MCF 10A (cell line): Measurements from ENCODE around the gene YWHAB. TPM values are rescaled to one million over a fixed set of nuclear protein-coding genes. Genes with fewer than 3 reads are reported as not detected.
"Not testable (repeated sequence)": the region's sequence is repeated elsewhere in the genome, so short reads cannot be mapped to it uniquely, and the experiment has no call there.

Source experiments
- BruUV-seq: library from RNA; stranded (reverse); fragments of 400-500 nt; replicated peaks from 2 replicates; lab custom pipeline; 2021; lab: Mats Ljungman, UMichigan
- CTCF ChIA-PET: fragments of 300-600 bp; sonication (Branson Sonifier 250); formaldehyde crosslinking; extraction: SDS; loops from one replicate; lab custom pipeline; 2021; ENCODE audit warnings: antibody characterized with exemption, inconsistent platforms; lab: Yijun Ruan, JAX
- POLR2A ChIA-PET: fragments of 300-600, 350-650 bp; sonication (Branson Sonifier 250); formaldehyde crosslinking; extraction: SDS; loops from one replicate; lab custom pipeline; 2020; ENCODE audit warnings: antibody characterized with exemption, inconsistent platforms; lab: Yijun Ruan, JAX
- DNase-seq: peaks from one replicate; pipeline ENCODE4 v3.0.0-alpha.2; 2018; ENCODE audit not compliant: unreplicated experiment
- H3K27ac Mint-ChIP-seq: one replicate; pipeline ENCODE4 v1.8.0; 2022; ENCODE audit warnings: mild to moderate bottlenecking, low read depth, mixed read lengths; ENCODE audit not compliant: unreplicated experiment
- H3K27me3 Mint-ChIP-seq: one replicate; pipeline ENCODE4 v1.8.0; 2022; ENCODE audit warnings: mixed read lengths; ENCODE audit not compliant: insufficient read depth, unreplicated experiment
- H3K36me3 Mint-ChIP-seq: one replicate; pipeline ENCODE4 v1.8.0; 2022; ENCODE audit warnings: mild to moderate bottlenecking, moderate library complexity, mixed read lengths; ENCODE audit not compliant: insufficient read depth, unreplicated experiment
- H3K4me1 Mint-ChIP-seq: one replicate; pipeline ENCODE4 v1.8.0; 2022; ENCODE audit warnings: mixed read lengths; ENCODE audit not compliant: insufficient read depth, unreplicated experiment
- H3K4me3 Mint-ChIP-seq: one replicate; pipeline ENCODE4 v1.8.0; 2022; ENCODE audit warnings: mild to moderate bottlenecking, moderate library complexity, mixed read lengths; ENCODE audit not compliant: unreplicated experiment
- H3K9me3 Mint-ChIP-seq: one replicate; pipeline ENCODE4 v1.8.0; 2022; ENCODE audit warnings: mixed read lengths; ENCODE audit not compliant: unreplicated experiment
- CTCF ChIP-seq: fragments of 200-600 bp; IDR thresholded peaks from one replicate; pipeline ENCODE4 v1.8.0; 2022; ENCODE audit warnings: antibody characterized with exemption, mild to moderate bottlenecking; ENCODE audit not compliant: unreplicated experiment
- intact Hi-C: fragments of 100-400 bp; cut with micrococcal nuclease; formaldehyde crosslinking; loops from 2 replicates; pipeline ENCODE4 v1.14.1; 2022
- total RNA-seq: library from RNA; stranded (reverse); gene quantifications from 2 replicates; pipeline ENCODE4 v1.2.3, GENCODE V29; 2022

Gene YWHAB
- total RNA-seq, 1 experiment from 2014 or later, result 235 TPM

DNA sequence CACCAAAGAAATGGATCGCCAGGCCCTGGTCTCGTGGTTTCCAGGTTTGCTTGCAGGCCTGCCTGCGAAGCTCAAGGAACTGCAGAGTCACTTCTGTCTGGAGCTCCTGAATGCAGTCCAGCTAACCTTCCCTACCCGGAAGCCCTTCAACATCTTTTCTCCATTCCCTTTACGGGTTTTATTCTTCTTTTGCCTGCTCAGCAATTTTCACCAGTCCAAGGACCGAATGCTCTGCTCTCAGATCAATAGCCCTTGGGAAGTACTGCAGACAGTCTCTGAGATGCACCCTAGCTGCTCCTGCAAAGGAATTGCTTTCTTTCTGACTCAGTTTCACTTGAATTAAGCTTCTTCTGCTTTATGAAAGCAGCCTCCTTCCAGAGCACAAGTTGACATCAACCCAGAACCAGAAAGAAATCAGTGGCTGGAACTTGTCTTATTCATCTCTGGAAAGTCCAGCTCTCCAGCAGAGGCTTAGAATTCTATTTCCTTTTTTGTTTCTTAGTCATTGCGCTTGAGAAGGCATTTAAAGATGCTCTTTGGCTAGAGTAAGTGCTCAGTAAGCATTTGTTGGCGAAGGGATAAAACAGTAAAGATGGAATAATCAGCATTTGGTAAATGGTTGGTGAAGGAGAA is 18.7 kb upstream of the YWHAB start:
- intact Hi-C loops, result loop anchor here (1.0 to 5.0 kb wide), 3 partner anchors 120 to 182 kb away; no protein-coding TSS in a partner anchor
- CTCF ChIA-PET, result interaction anchor here (0.6 to 5.4 kb wide), 36 partner anchors 9 to 399 kb away, joined by 3 to 102 read pairs (median 3); partner anchors contain the start of genes KCNK15 and YWHAB
- TF ChIP-seq CTCF, result no peak
- no peaks in the 10 kb centered on the region for H3K36me3 Mint-ChIP-seq
- H3K9me3 Mint-ChIP-seq, result no peaks in the 10 kb centered on the region
- no peak overlapping the region for H3K4me3 Mint-ChIP-seq
- peaks cover 11% of the 10 kb centered on the region for H3K4me1 Mint-ChIP-seq
- no peak overlapping the region for H3K27ac Mint-ChIP-seq
- POLR2A ChIA-PET, result interaction anchor here (0.6 to 1.6 kb wide), 3 partner anchors 79 to 120 kb away, joined by 3 to 5 read pairs (median 3); no protein-coding TSS in a partner anchor
- DNase-seq, result no peak
- BruUV-seq, result no TSS peak
- peaks cover 32% of the 10 kb centered on the region for H3K27me3 Mint-ChIP-seq

DNA sequence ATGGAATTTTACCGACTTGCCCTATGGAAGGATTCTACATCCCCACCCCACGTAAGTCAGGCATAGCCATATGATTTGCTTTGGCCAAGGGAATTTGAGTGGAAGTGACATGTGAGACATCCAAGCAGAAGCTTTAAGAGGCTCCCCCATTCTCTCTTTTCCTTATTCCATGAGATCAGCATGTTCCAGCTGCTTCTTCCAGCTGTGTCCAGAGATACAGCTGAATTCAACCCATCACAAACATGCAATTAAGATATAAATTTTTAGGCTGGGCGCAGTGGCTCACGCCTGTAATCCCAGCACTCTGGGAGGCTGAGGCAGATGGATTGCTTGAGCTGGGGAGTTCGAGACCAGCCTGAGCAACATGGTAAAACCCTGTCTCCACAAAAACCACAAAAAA is 16.0 kb upstream of the YWHAB start:
- H3K9me3 Mint-ChIP-seq, result no peaks in the 10 kb centered on the region
- DNase-seq, result no peak
- intact Hi-C loops, result loop anchor here (5.0 kb wide), 1 partner anchor 137 kb away; no protein-coding TSS in a partner anchor

GRCh38 chr20:44882360-44882759 is 3.1 kb upstream of the YWHAB start:
- H3K4me3 Mint-ChIP-seq, H3K36me3 Mint-ChIP-seq, H3K27me3 Mint-ChIP-seq, BruUV-seq, POLR2A ChIA-PET, DNase-seq, H3K9me3 Mint-ChIP-seq, H3K4me1 Mint-ChIP-seq, intact Hi-C loops, H3K27ac Mint-ChIP-seq: not testable (repeated sequence)
- CTCF ChIA-PET, result interaction anchor here (0.6 kb wide), 1 partner anchor 199 kb away, joined by 3 read pairs; no protein-coding TSS in a partner anchor

More for the DNA sequence above, 16.0 kb upstream of the YWHAB start:
- no peaks in the 10 kb centered on the region for H3K4me1 Mint-ChIP-seq
- H3K36me3 Mint-ChIP-seq, result no peaks in the 10 kb centered on the region
- TF ChIP-seq CTCF, result no peak
- no peak overlapping the region for H3K27ac Mint-ChIP-seq
- no peak overlapping the region for H3K4me3 Mint-ChIP-seq
- POLR2A ChIA-PET, result interaction anchor here (0.5 to 1.8 kb wide), 3 partner anchors 62 to 122 kb away, joined by 3 to 5 read pairs (median 4); no protein-coding TSS in a partner anchor
- H3K27me3 Mint-ChIP-seq, result peaks cover 32% of the 10 kb centered on the region
- no TSS peak for BruUV-seq
- CTCF ChIA-PET, result interaction anchor here (0.6 to 5.4 kb wide), 6 partner anchors 13 to 338 kb away, joined by 3 to 102 read pairs (median 4); partner anchors contain the start of gene KCNK15

GRCh38 chr20:44883214-44883902 is 2.1 kb upstream of the YWHAB start:
- H3K27ac Mint-ChIP-seq, result no peak overlapping the region
- intact Hi-C loops, result no loop called here
- no peaks in the 10 kb centered on the region for H3K27me3 Mint-ChIP-seq
- H3K9me3 Mint-ChIP-seq, result no peaks in the 10 kb centered on the region
- H3K4me3 Mint-ChIP-seq, result no peak overlapping the region
- H3K4me1 Mint-ChIP-seq, result peaks cover 4% of the 10 kb centered on the region
- ChIA-PET POLR2A (interaction anchor here (1.0 to 1.2 kb wide), 2 partner anchors 198 to 241 kb away, joined by 3 to 4 read pairs; no protein-coding TSS in a partner anchor), CTCF (interaction anchor here (0.5 to 3.0 kb wide), 4 partner anchors 43 to 206 kb away, joined by 3 to 12 read pairs (median 3); no protein-coding TSS in a partner anchor)
- BruUV-seq, result no TSS peak
- no peak for TF ChIP-seq CTCF
- DNase-seq, result no peak
- peaks cover 2% of the 10 kb centered on the region for H3K36me3 Mint-ChIP-seq
